ENCODE measurements around the gene GPR161.

Gene GPR161

GRCh38 chr1:168085401-168085872 lies 51.3 kb downstream of the GPR161 start:
- no peak overlapping the region for H3K4me3 ChIP-seq (ENCODE audit: low read length)
- H3K4me1 ChIP-seq (ENCODE audit: insufficient read depth, low read length) = no peaks in the 10 kb centered on the region
- H3K27ac ChIP-seq (ENCODE audit: low read depth, low read length) = no peak overlapping the region
- no peaks in the 10 kb centered on the region for H3K27me3 ChIP-seq (ENCODE audit: insufficient read depth, low read length)
- H3K9me3 ChIP-seq (ENCODE audit: insufficient read depth, low read depth, low read length) = no peaks in the 10 kb centered on the region
- peaks cover 6% of the 10 kb centered on the region; the same call in 1 of the 2 replicates for H3K36me3 ChIP-seq (ENCODE audit: insufficient read depth, low read length)
- WGBS = 94% methylated on average over 16 of the region's 16 CpGs
- H3K9ac ChIP-seq (ENCODE audit: low read depth, low read length) = no peak overlapping the region

- no peak overlapping the region for H3K4me3 ChIP-seq (ENCODE audit: low read length)
- no peak overlapping the region for H3K27ac ChIP-seq (ENCODE audit: low read depth, low read length)
- H3K9me3 ChIP-seq (ENCODE audit: insufficient read depth, low read depth, low read length) = no peaks in the 10 kb centered on the region
- H3K4me1 ChIP-seq (ENCODE audit: insufficient read depth, low read length) = no peaks in the 10 kb centered on the region
- H3K27me3 ChIP-seq (ENCODE audit: insufficient read depth, low read length) = no peaks in the 10 kb centered on the region
- peaks cover 6% of the 10 kb centered on the region; the same call in 1 of the 2 replicates for H3K36me3 ChIP-seq (ENCODE audit: insufficient read depth, low read length)
- no peak overlapping the region for H3K9ac ChIP-seq (ENCODE audit: low read depth, low read length)
- WGBS = 40% methylated on average over 12 of the region's 13 CpGs
Observed at GRCh38 chr1:168084396-168085231, 52.1 kb downstream of the GPR161 start.

- Histone ChIP-seq H3K4me1 (ENCODE audit: insufficient read depth, low read length) (no peaks in the 10 kb centered on the region), H3K27me3 (ENCODE audit: insufficient read depth, low read length) (no peaks in the 10 kb centered on the region), H3K9ac (ENCODE audit: low read depth, low read length) (no peak overlapping the region), H3K9me3 (ENCODE audit: insufficient read depth, low read depth, low read length) (no peaks in the 10 kb centered on the region), H3K36me3 (ENCODE audit: insufficient read depth, low read length) (peaks cover 6% of the 10 kb centered on the region; the same call in 1 of the 2 replicates), H3K27ac (ENCODE audit: low read depth, low read length) (no peak overlapping the region), H3K4me3 (ENCODE audit: low read length) (no peak overlapping the region)
- 94% methylated on average over 7 of the region's 7 CpGs for WGBS
Observed at GRCh38 chr1:168083456-168084325, 53.0 kb downstream of the GPR161 start.

GRCh38 chr1:168082008-168082876 lies 54.5 kb downstream of the GPR161 start:
- Histone ChIP-seq H3K4me1 (ENCODE audit: insufficient read depth, low read length) (no peaks in the 10 kb centered on the region), H3K4me3 (ENCODE audit: low read length) (no peak overlapping the region), H3K36me3 (ENCODE audit: insufficient read depth, low read length) (peaks cover 12% of the 10 kb centered on the region), H3K27me3 (ENCODE audit: insufficient read depth, low read length) (no peaks in the 10 kb centered on the region), H3K27ac (ENCODE audit: low read depth, low read length) (no peak overlapping the region), H3K9ac (ENCODE audit: low read depth, low read length) (no peak overlapping the region), H3K9me3 (ENCODE audit: insufficient read depth, low read depth, low read length) (no peaks in the 10 kb centered on the region)
- WGBS = 51% methylated on average over 8 of the region's 8 CpGs

DNA sequence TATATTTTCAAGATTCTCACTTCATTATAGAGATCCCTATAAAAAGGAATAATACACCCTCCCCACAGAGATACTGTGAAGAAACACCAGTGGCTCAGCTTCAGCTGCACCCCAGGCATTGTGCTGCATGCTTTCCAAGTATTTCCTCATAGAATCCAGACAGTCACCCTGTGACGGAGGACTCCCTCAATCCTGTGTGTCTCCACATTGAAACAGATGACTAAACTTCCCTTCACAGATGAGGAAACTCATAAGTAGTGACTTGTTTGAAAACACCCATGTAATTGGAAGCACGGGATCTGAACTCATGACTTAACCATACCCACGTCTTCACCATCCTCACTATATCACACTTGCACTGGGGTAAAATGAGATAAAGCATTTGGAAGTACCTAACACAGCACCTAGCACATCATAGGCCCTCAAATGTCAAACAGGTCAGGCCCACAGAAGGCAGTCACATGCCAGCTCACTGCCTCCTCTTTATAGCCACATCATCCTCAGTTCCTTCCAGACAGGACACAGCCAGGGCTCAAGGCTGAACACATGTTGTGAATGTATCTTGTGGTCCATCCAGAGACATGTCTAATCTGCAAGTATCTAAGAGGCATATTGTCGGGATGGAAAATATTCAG lies 55.2 kb downstream of the GPR161 start:
- Histone ChIP-seq H3K4me1 (ENCODE audit: insufficient read depth, low read length) (no peaks in the 10 kb centered on the region), H3K9me3 (ENCODE audit: insufficient read depth, low read depth, low read length) (no peaks in the 10 kb centered on the region), H3K27ac (ENCODE audit: low read depth, low read length) (no peak overlapping the region), H3K36me3 (ENCODE audit: insufficient read depth, low read length) (peaks cover 16% of the 10 kb centered on the region), H3K9ac (ENCODE audit: low read depth, low read length) (no peak overlapping the region), H3K27me3 (ENCODE audit: insufficient read depth, low read length) (no peaks in the 10 kb centered on the region), H3K4me3 (ENCODE audit: low read length) (no peak overlapping the region)
- 90% methylated on average over 4 of the region's 4 CpGs for WGBS

DNA sequence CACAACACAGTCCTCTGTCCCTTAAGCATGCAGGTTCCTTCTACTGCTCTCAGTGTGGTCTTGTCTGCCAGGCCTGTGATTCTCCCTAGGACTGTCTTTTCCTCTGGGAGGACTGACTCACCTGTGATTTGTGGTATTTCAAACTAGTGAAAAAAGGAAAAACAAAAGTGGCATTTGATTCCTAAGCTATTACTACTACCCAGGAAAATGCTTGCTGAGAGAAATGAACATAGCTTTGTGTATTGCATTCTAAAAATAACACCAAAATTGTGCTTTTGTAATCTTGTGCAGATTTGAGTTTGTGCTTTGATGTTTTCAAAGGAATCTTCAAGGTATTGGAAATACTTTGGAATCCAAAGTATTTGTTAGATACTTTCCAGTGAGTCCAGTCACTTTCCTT lies 57.0 kb downstream of the GPR161 start:
- Histone ChIP-seq H3K36me3 (ENCODE audit: insufficient read depth, low read length) (peaks cover 34% of the 10 kb centered on the region), H3K27ac (ENCODE audit: low read depth, low read length) (no peak overlapping the region), H3K4me1 (ENCODE audit: insufficient read depth, low read length) (no peaks in the 10 kb centered on the region), H3K9ac (ENCODE audit: low read depth, low read length) (no peak overlapping the region), H3K9me3 (ENCODE audit: insufficient read depth, low read depth, low read length) (no peaks in the 10 kb centered on the region), H3K27me3 (ENCODE audit: insufficient read depth, low read length) (no peaks in the 10 kb centered on the region), H3K4me3 (ENCODE audit: low read length) (no peak overlapping the region)

- Histone ChIP-seq H3K27ac (ENCODE audit: low read depth, low read length) (no peak overlapping the region), H3K9ac (ENCODE audit: low read depth, low read length) (no peak overlapping the region), H3K9me3 (ENCODE audit: insufficient read depth, low read depth, low read length) (no peaks in the 10 kb centered on the region), H3K36me3 (ENCODE audit: insufficient read depth, low read length) (peaks cover 94% of the 10 kb centered on the region), H3K4me1 (ENCODE audit: insufficient read depth, low read length) (no peaks in the 10 kb centered on the region), H3K27me3 (ENCODE audit: insufficient read depth, low read length) (no peaks in the 10 kb centered on the region), H3K4me3 (ENCODE audit: low read length) (no peak overlapping the region)
- WGBS = 93% methylated on average over 3 of the region's 3 CpGs
Observed at GRCh38 chr1:168069384-168069783, 67.3 kb downstream of the GPR161 start.

DNA sequence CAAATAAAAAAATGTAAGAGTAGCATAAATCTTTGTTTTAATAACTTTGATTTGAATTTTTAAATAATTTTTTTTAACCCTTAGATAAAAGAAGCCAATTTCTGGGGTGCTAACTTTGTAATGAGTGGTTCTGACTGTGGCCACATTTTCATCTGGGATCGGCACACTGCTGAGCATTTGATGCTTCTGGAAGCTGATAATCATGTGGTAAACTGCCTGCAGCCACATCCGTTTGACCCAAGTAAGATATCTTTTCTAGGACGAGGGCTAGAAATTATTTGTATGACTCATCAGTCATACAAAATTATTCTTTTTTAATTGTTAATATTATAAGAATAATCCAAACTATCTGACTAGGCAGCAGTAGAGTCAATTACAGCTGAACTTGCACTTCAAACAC lies 71.2 kb downstream of the GPR161 start:
- H3K27me3 ChIP-seq (ENCODE audit: insufficient read depth, low read length) = no peaks in the 10 kb centered on the region
- H3K9me3 ChIP-seq (ENCODE audit: insufficient read depth, low read depth, low read length) = no peaks in the 10 kb centered on the region
- H3K4me1 ChIP-seq (ENCODE audit: insufficient read depth, low read length) = no peaks in the 10 kb centered on the region
- no peak overlapping the region for H3K4me3 ChIP-seq (ENCODE audit: low read length)
- H3K36me3 ChIP-seq (ENCODE audit: insufficient read depth, low read length) = peaks cover 67% of the 10 kb centered on the region
- 89% methylated on average over 2 of the region's 3 CpGs for WGBS
- no peak overlapping the region for H3K27ac ChIP-seq (ENCODE audit: low read depth, low read length)
- H3K9ac ChIP-seq (ENCODE audit: low read depth, low read length) = no peak overlapping the region

GRCh38 chr1:168064216-168064615 lies 72.5 kb downstream of the GPR161 start:
- Histone ChIP-seq H3K4me3 (ENCODE audit: low read length) (no peak overlapping the region), H3K36me3 (ENCODE audit: insufficient read depth, low read length) (peaks cover 59% of the 10 kb centered on the region), H3K27me3 (ENCODE audit: insufficient read depth, low read length) (no peaks in the 10 kb centered on the region), H3K27ac (ENCODE audit: low read depth, low read length) (no peak overlapping the region), H3K9me3 (ENCODE audit: insufficient read depth, low read depth, low read length) (no peaks in the 10 kb centered on the region), H3K9ac (ENCODE audit: low read depth, low read length) (no peak overlapping the region), H3K4me1 (ENCODE audit: insufficient read depth, low read length) (no peaks in the 10 kb centered on the region)
- no CpG with 5 or more reads among the region's 1 CpG for WGBS

GRCh38 chr1:168057921-168058320 lies 78.8 kb downstream of the GPR161 start:
- Histone ChIP-seq H3K4me1 (ENCODE audit: insufficient read depth, low read length) (no peaks in the 10 kb centered on the region), H3K27me3 (ENCODE audit: insufficient read depth, low read length) (no peaks in the 10 kb centered on the region), H3K9ac (ENCODE audit: low read depth, low read length) (no peak overlapping the region), H3K36me3 (ENCODE audit: insufficient read depth, low read length) (peaks cover 14% of the 10 kb centered on the region), H3K9me3 (ENCODE audit: insufficient read depth, low read depth, low read length) (no peaks in the 10 kb centered on the region), H3K4me3 (ENCODE audit: low read length) (no peak overlapping the region), H3K27ac (ENCODE audit: low read depth, low read length) (no peak overlapping the region)
- 92% methylated on average over 1 of the region's 2 CpGs for WGBS
